Tibial nerve (tissue), 4 donors: ENCODE data around the gene KIAA2012. TPM values are rescaled to one million over a fixed set of nuclear protein-coding genes. Genes with fewer than 3 reads are reported as not detected.
"Not testable (repeated sequence)": the region's sequence is repeated elsewhere in the genome, so short reads cannot be mapped to it uniquely, and the experiment has no call there.

ENCODE experiments used
- DNase-seq, 2 donors: peaks; one replicate each; pipeline ENCODE4 v3.0.0-alpha.2; 2019; ENCODE audit warnings: low spot score in 2 of 2
- H3K27ac ChIP-seq, 4 donors: fragments of 200-600 bp; sonication (generic) in 3 of 4; one replicate each; pipeline ENCODE4 v1.5.1; 2017 to 2019; ENCODE audit warnings: mild to moderate bottlenecking in 1 of 4
- H3K27me3 ChIP-seq, 2 donors: fragments of 200-600 bp; sonication (generic) in 1 of 2; one replicate each; pipeline versions ENCODE4 v1.5.1 to v1.6.0; 2017 to 2019
- H3K36me3 ChIP-seq, 3 donors: fragments of 200-600 bp; sonication (generic); one replicate each; pipeline ENCODE4 v1.5.1; 2018 to 2019
- H3K4me1 ChIP-seq, 4 donors: fragments of 200-600 bp; sonication (generic) in 3 of 4; one replicate each; pipeline ENCODE4 v1.5.1; 2017 to 2019
- H3K4me3 ChIP-seq, 4 donors: fragments of 200-600 bp; sonication (generic) in 3 of 4; one replicate each; pipeline ENCODE4 v1.5.1; 2017 to 2019; ENCODE audit warnings: mild to moderate bottlenecking in 1 of 4, moderate library complexity in 1 of 4
- H3K9me3 ChIP-seq, 4 donors: fragments of 200-600 bp; sonication (generic) in 3 of 4; one replicate each; pipeline ENCODE4 v1.5.1; 2017 to 2019
- EP300 ChIP-seq, 2 donors: sonication (generic); formaldehyde crosslinking; IDR thresholded peaks; one replicate each; pipeline ENCODE4 v1.6.1; 2017; ENCODE audit warnings: antibody characterized with exemption in 2 of 2, mild to moderate bottlenecking in 1 of 2
- POLR2A ChIP-seq, 2 donors: fragments of 450-650 bp; IDR thresholded peaks; one replicate each; pipeline ENCODE4 v1.6.1; 2017; ENCODE audit warnings: antibody characterized with exemption in 2 of 2, mild to moderate bottlenecking in 2 of 2, moderate library complexity in 2 of 2
- WGBS, 2 donors: methylation state at CpG; one replicate each; pipeline ENCODE4 v1.1.5; 2018; 5-methylcytosine and 5-hydroxymethylcytosine counted together
- small RNA-seq: library from RNA; depleted of rRNA; stranded (forward); fragments of <200 nt; gene quantifications from one replicate; pipeline ENCODE3, GENCODE V24; 2016
- total RNA-seq, 4 donors: library from RNA; depleted of rRNA; stranded (reverse); fragments of >200 nt; gene quantifications; one replicate each; pipeline ENCODE4 v1.1.0, GENCODE V29; 2016
- TF ChIP-seq, protein P1 (sequence below), 5 experiments: fragments of 200-600 bp in 3 of 5; fragments of 450-650 bp in 2 of 5; sonication (generic) in 3 of 5; IDR thresholded peaks; one replicate each; pipeline ENCODE4 v1.5.1; 2016 to 2019; ENCODE audit warnings: antibody characterized with exemption in 5 of 5, mild to moderate bottlenecking in 3 of 5, moderate library complexity in 2 of 5

Gene KIAA2012
- total RNA-seq, 4 donors from 2014 or later, result not detected

DNA sequence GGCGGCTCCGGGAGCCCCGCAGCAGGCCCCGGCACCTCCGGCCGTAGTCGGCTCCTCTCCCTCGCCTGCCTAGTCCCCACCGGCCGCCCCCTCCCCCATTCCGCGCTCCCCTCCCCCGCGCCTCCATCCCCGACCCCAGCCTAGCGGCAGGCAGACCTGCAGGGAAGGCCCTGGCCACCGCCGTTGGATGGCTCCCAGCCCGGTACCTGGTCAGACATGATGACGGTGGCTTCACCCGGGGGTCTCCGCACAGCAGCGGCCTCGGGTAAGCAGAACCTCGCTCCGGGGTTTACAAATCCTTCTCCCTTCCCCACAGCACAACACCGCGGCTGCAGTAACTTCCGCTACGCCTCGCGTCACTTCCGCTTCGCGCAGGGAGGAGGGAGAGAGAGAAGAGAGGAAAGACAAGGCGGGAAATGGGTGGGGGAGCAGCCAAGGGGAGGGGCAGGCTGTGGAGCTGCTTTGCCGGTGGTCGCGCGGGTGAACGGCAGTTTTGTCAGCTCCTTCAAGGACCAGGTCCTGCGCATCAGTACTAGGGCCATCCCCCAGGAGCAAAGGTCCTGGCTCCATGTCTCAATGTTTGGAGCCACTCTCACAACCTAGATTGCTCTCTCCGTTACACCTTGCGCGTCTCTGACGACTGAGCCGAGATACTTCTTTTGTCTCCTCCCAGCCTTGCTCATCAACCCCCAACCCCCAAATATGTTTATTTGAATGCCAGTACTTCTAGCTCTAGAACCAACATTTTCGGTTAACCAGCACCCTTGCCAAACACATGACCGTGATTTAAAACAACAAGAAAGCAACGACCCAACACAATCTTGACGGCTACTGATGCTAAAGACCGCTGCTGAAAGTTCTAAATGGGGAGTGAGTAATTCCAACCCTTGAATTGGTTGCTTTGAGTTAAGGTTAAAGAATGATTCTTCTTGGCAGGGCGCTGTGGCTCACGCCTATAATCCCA is 165.5 kb downstream of the KIAA2012 start, which contains the start of gene SUMO1:
TSS of gene SUMO1 (minus strand) at position 364 of the 964 bp plus-strand sequence. CDS start at position 218, 146 bp downstream.
- 4% methylated on average over 43 to 48 of the region's 54 CpGs for WGBS, 2 donors
- Histone ChIP-seq H3K27me3 (no peaks in the 10 kb centered on the region), H3K36me3 (no peaks in the 10 kb centered on the region), H3K4me3 (peak within 1 kb of the TSS; percentile 58 to 98 (median 84)), H3K9me3 (no peaks in the 10 kb centered on the region), H3K27ac (peak within 1 kb of the TSS; percentile 86 to 96 (median 90)), H3K4me1 (peaks cover 0 to 38% (median 11%) of the 10 kb centered on the region in 4 donors)
- TF ChIP-seq EP300 (IDR thresholded peaks at IDR 0.05), result peak; percentile 68 to 93
- TF ChIP-seq, protein P1, sequence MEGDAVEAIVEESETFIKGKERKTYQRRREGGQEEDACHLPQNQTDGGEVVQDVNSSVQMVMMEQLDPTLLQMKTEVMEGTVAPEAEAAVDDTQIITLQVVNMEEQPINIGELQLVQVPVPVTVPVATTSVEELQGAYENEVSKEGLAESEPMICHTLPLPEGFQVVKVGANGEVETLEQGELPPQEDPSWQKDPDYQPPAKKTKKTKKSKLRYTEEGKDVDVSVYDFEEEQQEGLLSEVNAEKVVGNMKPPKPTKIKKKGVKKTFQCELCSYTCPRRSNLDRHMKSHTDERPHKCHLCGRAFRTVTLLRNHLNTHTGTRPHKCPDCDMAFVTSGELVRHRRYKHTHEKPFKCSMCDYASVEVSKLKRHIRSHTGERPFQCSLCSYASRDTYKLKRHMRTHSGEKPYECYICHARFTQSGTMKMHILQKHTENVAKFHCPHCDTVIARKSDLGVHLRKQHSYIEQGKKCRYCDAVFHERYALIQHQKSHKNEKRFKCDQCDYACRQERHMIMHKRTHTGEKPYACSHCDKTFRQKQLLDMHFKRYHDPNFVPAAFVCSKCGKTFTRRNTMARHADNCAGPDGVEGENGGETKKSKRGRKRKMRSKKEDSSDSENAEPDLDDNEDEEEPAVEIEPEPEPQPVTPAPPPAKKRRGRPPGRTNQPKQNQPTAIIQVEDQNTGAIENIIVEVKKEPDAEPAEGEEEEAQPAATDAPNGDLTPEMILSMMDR (IDR thresholded peaks at IDR 0.05), result no peak
- peak in 1 of 2 donors; percentile 60 for TF ChIP-seq POLR2A (IDR thresholded peaks at IDR 0.05)
- DNase-seq, result peak; percentile 75 to 91

- not testable (repeated sequence) for DNase-seq, H3K36me3 ChIP-seq, H3K9me3 ChIP-seq, H3K27me3 ChIP-seq, H3K27ac ChIP-seq, H3K4me3 ChIP-seq, H3K4me1 ChIP-seq
- 95 to 96% methylated on average over 5 of the region's 5 CpGs for WGBS, 2 donors
These were observed 174.7 kb downstream of the KIAA2012 start for GRCh38 chr2:202247710-202248109.

DNA sequence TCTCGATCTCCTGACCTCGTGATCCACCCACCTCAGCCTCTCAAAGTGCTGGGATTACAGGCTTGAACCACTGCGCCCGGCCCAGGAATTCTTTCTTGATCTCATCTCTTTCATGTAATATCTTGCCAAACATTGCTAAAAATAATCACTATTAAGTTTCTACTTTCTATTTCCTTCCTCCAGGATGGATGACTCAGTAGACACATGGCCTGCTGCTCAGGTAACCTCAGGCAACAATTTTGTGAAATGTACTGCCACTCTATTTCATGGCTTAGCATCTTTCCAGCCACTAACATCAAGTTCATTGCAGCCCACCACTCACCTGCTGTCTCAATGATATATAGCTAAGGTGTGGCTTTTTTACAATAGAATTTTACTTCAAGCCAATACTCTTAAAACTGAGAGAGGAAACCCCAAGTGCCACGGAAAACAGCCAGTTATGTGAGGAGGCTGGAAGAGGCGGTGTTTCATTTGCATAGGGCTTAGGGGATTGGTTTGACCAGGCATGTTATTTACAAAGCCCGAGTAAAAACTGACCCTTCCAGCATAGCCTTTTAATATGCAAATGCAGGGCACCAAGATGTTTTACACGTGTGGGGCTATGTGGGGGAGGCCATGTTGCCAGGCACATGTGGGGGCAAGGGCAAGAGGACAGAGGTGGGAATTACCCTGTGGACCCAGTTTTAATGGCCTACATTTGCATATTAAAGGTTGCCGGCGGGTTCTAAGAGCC is 176.6 kb downstream of the KIAA2012 start:
- H3K4me1 ChIP-seq, result no peaks in the 10 kb centered on the region
- H3K27ac ChIP-seq, result no peak overlapping the region
- H3K36me3 ChIP-seq, result no peaks in the 10 kb centered on the region
- H3K27me3 ChIP-seq, result peaks cover 0 to 7% of the 10 kb centered on the region in 2 donors
- WGBS, 2 donors, result 49 to 55% methylated on average over 10 of the region's 10 CpGs
- no peak for DNase-seq
- no peak overlapping the region for H3K4me3 ChIP-seq
- no peaks in the 10 kb centered on the region for H3K9me3 ChIP-seq
- TF ChIP-seq POLR2A (IDR thresholded peaks at IDR 0.05), result no peak
- no peak for TF ChIP-seq EP300 (IDR thresholded peaks at IDR 0.05)
- TF ChIP-seq, protein P1 (IDR thresholded peaks at IDR 0.05), result no peak

GRCh38 chr2:202251494-202251893 is 178.4 kb downstream of the KIAA2012 start:
- no peaks in the 10 kb centered on the region for H3K9me3 ChIP-seq
- TF ChIP-seq, protein P1 (IDR thresholded peaks at IDR 0.05), result no peak
- TF ChIP-seq EP300 (IDR thresholded peaks at IDR 0.05), result no peak
- TF ChIP-seq POLR2A (IDR thresholded peaks at IDR 0.05), result no peak
- H3K36me3 ChIP-seq, result no peaks in the 10 kb centered on the region
- no peaks in the 10 kb centered on the region for H3K4me1 ChIP-seq
- WGBS, 2 donors, result 72 to 78% methylated on average over 5 of the region's 5 CpGs
- no peak overlapping the region for H3K27ac ChIP-seq
- H3K4me3 ChIP-seq, result no peak overlapping the region
- DNase-seq, result no peak
- H3K27me3 ChIP-seq, result peaks cover 0 to 10% of the 10 kb centered on the region in 2 donors

Small RNA genes within 50 kb of the gene (small RNA-seq; reads per million reads assigned to genes)
- not detected for gene AC079354.2

Other genes starting within 250 kb of the KIAA2012 start
- gene FZD7, start 39.4 kb upstream of the KIAA2012 start, total RNA-seq, result 10 to 100 TPM in 2 of 4 donors, 1 to 10 TPM in 2; 7.2 to 14.2 (median 11.1) TPM
- gene SUMO1, start 165.3 kb downstream of the KIAA2012 start, total RNA-seq, result 10 to 100 TPM; 43.3 to 52.2 (median 48.3) TPM
- 10 to 100 TPM; 52.9 to 72.8 (median 69.6) TPM for gene NOP58, start 192.5 kb downstream of the KIAA2012 start, total RNA-seq